GM12878 (cell line): ENCODE results near the gene PRG3. TPM values are rescaled to one million over a fixed set of nuclear protein-coding genes. Genes with fewer than 3 reads are reported as not detected.
A peak's percentile ranks its signal among the peaks of the same experiment; 100 is the strongest.

ENCODE experiments used
- CHD4 ChIP-seq: fragments of 200-600 bp; sonication (generic); IDR thresholded peaks from 2 replicates; pipeline ENCODE4 v1.6.1; 2016; ENCODE audit warnings: mild to moderate bottlenecking
- MTA2 ChIP-seq: fragments of 450-650 bp; IDR thresholded peaks from 2 replicates; pipeline ENCODE4 v1.6.1; 2016; ENCODE audit warnings: low read depth, mild to moderate bottlenecking, moderate library complexity
- NR2F1 ChIP-seq: fragments of 450-650 bp; conservative IDR thresholded peaks from 2 replicates; pipeline ENCODE4 v1.6.1; 2017; ENCODE audit warnings: mild to moderate bottlenecking
- PAX5 ChIP-seq: IDR thresholded peaks from 2 replicates; pipeline ENCODE4 v1.6.1; 2011; ENCODE audit warnings: low read depth, low read length, borderline replicate concordance
- POLR2A ChIP-seq: IDR thresholded peaks from 2 replicates; pipeline ENCODE4 v1.6.1; 2011; ENCODE audit warnings: low read depth, mild to moderate bottlenecking, low read length
- POLR2AphosphoS2 ChIP-seq: IDR thresholded peaks from 2 replicates; pipeline ENCODE4 v1.6.1; 2011; ENCODE audit warnings: low read depth, mild to moderate bottlenecking, low read length, improper control_type of control experiment, moderate library complexity
- SIX5 ChIP-seq: IDR thresholded peaks from 2 replicates; pipeline ENCODE4 v1.6.1; 2011; ENCODE audit warnings: mild to moderate bottlenecking, low read depth, low read length, moderate library complexity; ENCODE audit not compliant: severe bottlenecking
- SMC3 ChIP-seq: IDR thresholded peaks from 2 replicates; pipeline ENCODE4 v1.6.1; 2011; ENCODE audit warnings: low read length, improper control_type of control experiment, borderline replicate concordance
- SPI1 ChIP-seq: IDR thresholded peaks from 2 replicates; pipeline ENCODE4 v1.6.1; 2011; ENCODE audit warnings: low read depth, mild to moderate bottlenecking, low read length, moderate library complexity, borderline replicate concordance; ENCODE audit not compliant: insufficient read depth
- SUPT20H ChIP-seq: IDR thresholded peaks from 2 replicates; pipeline ENCODE4 v1.6.1; 2011; ENCODE audit warnings: low read depth, mild to moderate bottlenecking, low read length, moderate library complexity, borderline replicate concordance; ENCODE audit not compliant: control insufficient read depth
- TAF1 ChIP-seq: IDR thresholded peaks from 2 replicates; pipeline ENCODE4 v1.6.1; 2011; ENCODE audit warnings: mild to moderate bottlenecking, low read depth, low read length, borderline replicate concordance
- TBL1XR1 ChIP-seq: IDR thresholded peaks from 2 replicates; pipeline ENCODE4 v1.6.1; 2012; ENCODE audit warnings: low read depth, low read length, improper control_type of control experiment
- polyA plus RNA-seq, 11 experiments: library from polyadenylated mRNA; depleted of rRNA in 4 of 11; unstranded in 6 of 11; stranded (reverse) in 5 of 11; fragments of >200 nt; fragmentation: Nextera tagmentation in 4 of 11; fragmentation: Illumina TruSeq in 1 of 11; extraction: Ambion mirVana in 4 of 11; extraction: Trizol in 1 of 11; gene quantifications; 1 replicate in 1 of 11; 2 replicates in 10 of 11; pipeline versions ENCODE4 v1.2.1 to v1.2.3, GENCODE V29; 2011 to 2016; ENCODE audit warnings: inconsistent platforms in 2 of 11, missing spikeins in 2 of 11, low read depth in 1 of 11
- total RNA-seq, 4 experiments: library from RNA; depleted of rRNA in 3 of 4; stranded (reverse); fragments of >200 nt in 3 of 4; fragmentation: Illumina TruSeq in 1 of 4; extraction: Trizol in 1 of 4; gene quantifications; 2 replicates each; pipeline versions ENCODE4 v1.2.1 to v1.2.3, GENCODE V29; 2013 to 2021
- TF ChIP-seq, protein P1 (sequence below): IDR thresholded peaks from 2 replicates; pipeline ENCODE4 v1.6.1; 2012; ENCODE audit warnings: mild to moderate bottlenecking, low read depth, low read length
- TF ChIP-seq, protein P2 (sequence below), 3 experiments: IDR thresholded peaks in 2 of 3; conservative IDR thresholded peaks in 1 of 3; 2 replicates each; pipeline ENCODE4 v1.5.1; 2011; ENCODE audit warnings: low read depth in 3 of 3, low read length in 3 of 3, mild to moderate bottlenecking in 3 of 3, control low read depth in 2 of 3, moderate library complexity in 2 of 3, inconsistent platforms in 1 of 3, mixed read lengths in 1 of 3; ENCODE audit not compliant: control insufficient read depth in 2 of 3, insufficient read depth in 1 of 3; ENCODE audit errors: extremely low read depth in 1 of 3
- TF ChIP-seq, protein P3 (sequence below): fragments of 450-650 bp; IDR thresholded peaks from 2 replicates; pipeline ENCODE4 v1.6.1; 2016; ENCODE audit warnings: mild to moderate bottlenecking, moderate library complexity, borderline replicate concordance
- TF ChIP-seq, protein P4 (sequence below): fragments of 450-650 bp; IDR thresholded peaks from 2 replicates; pipeline ENCODE4 v1.6.1; 2017; ENCODE audit warnings: antibody characterized with exemption, mild to moderate bottlenecking, moderate library complexity

The PRG3 gene
- total and polyA plus RNA-seq, 10 of the 15 experiments (the other 5 are each of a cell fraction or from before 2014, with no cell fraction given), result not detected

DNA sequence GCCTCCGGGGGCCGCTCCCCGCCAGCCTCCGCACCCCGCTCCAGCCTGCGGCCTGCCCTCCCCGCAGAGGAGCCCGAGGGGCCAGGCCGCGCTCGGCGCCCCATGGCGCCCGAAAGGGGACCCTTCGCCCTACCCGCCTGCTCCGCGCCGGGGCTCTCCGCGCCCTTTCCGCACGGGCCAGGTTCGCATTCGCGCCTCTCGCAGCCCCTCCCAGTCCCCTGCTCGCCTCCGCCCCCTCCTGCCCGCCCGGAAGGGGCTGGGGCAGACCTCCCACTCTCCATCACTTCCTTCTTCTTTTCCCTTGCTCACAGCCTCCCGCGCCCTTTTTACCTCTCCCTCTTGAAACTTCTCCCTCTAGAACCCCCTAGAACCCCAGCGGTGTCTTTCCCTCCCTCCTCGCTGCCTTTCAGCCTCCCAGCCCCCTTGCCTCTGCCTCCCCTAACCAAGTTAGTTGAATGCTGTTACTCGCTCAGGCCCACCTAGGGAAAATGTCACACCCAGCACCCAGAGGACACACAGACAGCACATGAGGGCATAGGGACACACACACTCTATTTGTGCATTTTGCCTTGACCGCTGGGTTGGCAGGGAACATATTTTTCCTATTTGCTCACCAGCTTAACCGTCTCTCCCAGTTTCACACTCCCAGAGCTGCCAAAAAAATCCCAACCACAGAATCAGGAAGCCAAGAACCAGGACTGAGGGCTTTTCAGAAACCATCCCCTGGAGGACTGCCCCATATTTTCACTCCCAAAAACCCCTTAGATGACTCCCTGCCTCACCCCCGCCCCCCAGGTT, 46.2 kb upstream of the PRG3 start, which contains the start of gene SLC43A3 (continued):
- TF ChIP-seq, protein P1, sequence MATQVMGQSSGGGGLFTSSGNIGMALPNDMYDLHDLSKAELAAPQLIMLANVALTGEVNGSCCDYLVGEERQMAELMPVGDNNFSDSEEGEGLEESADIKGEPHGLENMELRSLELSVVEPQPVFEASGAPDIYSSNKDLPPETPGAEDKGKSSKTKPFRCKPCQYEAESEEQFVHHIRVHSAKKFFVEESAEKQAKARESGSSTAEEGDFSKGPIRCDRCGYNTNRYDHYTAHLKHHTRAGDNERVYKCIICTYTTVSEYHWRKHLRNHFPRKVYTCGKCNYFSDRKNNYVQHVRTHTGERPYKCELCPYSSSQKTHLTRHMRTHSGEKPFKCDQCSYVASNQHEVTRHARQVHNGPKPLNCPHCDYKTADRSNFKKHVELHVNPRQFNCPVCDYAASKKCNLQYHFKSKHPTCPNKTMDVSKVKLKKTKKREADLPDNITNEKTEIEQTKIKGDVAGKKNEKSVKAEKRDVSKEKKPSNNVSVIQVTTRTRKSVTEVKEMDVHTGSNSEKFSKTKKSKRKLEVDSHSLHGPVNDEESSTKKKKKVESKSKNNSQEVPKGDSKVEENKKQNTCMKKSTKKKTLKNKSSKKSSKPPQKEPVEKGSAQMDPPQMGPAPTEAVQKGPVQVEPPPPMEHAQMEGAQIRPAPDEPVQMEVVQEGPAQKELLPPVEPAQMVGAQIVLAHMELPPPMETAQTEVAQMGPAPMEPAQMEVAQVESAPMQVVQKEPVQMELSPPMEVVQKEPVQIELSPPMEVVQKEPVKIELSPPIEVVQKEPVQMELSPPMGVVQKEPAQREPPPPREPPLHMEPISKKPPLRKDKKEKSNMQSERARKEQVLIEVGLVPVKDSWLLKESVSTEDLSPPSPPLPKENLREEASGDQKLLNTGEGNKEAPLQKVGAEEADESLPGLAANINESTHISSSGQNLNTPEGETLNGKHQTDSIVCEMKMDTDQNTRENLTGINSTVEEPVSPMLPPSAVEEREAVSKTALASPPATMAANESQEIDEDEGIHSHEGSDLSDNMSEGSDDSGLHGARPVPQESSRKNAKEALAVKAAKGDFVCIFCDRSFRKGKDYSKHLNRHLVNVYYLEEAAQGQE, result 0 out of 2 replicates have a peak, but pooled peaks have one; percentile 33
- TF ChIP-seq, protein P2, sequence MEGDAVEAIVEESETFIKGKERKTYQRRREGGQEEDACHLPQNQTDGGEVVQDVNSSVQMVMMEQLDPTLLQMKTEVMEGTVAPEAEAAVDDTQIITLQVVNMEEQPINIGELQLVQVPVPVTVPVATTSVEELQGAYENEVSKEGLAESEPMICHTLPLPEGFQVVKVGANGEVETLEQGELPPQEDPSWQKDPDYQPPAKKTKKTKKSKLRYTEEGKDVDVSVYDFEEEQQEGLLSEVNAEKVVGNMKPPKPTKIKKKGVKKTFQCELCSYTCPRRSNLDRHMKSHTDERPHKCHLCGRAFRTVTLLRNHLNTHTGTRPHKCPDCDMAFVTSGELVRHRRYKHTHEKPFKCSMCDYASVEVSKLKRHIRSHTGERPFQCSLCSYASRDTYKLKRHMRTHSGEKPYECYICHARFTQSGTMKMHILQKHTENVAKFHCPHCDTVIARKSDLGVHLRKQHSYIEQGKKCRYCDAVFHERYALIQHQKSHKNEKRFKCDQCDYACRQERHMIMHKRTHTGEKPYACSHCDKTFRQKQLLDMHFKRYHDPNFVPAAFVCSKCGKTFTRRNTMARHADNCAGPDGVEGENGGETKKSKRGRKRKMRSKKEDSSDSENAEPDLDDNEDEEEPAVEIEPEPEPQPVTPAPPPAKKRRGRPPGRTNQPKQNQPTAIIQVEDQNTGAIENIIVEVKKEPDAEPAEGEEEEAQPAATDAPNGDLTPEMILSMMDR (IDR thresholded peaks at IDR 0.05 in 2 of 3, conservative IDR thresholded peaks at IDR 0.05 in 1 of 3; ENCODE audit: control insufficient read depth in 2 of 3, extremely low read depth in 1 of 3, insufficient read depth in 1 of 3, low read depth in 3 of 3, low read length in 3 of 3), result no peak
- TF ChIP-seq CHD4 (no peak), POLR2AphosphoS2 (no peak), POLR2A (peak; percentile 90), SIX5 (no peak), TAF1 (peak; percentile 68; the same call in 1 of the 2 replicates), NR2F1 (peak; percentile 60), PAX5 (no peak), SUPT20H (no peak), MTA2 (peak; percentile 42; the same call in 1 of the 2 replicates), SMC3 (no peak), TBL1XR1 (no peak), SPI1 (peak; percentile 47; the same call in 1 of the 2 replicates)
- TF ChIP-seq, protein P3, sequence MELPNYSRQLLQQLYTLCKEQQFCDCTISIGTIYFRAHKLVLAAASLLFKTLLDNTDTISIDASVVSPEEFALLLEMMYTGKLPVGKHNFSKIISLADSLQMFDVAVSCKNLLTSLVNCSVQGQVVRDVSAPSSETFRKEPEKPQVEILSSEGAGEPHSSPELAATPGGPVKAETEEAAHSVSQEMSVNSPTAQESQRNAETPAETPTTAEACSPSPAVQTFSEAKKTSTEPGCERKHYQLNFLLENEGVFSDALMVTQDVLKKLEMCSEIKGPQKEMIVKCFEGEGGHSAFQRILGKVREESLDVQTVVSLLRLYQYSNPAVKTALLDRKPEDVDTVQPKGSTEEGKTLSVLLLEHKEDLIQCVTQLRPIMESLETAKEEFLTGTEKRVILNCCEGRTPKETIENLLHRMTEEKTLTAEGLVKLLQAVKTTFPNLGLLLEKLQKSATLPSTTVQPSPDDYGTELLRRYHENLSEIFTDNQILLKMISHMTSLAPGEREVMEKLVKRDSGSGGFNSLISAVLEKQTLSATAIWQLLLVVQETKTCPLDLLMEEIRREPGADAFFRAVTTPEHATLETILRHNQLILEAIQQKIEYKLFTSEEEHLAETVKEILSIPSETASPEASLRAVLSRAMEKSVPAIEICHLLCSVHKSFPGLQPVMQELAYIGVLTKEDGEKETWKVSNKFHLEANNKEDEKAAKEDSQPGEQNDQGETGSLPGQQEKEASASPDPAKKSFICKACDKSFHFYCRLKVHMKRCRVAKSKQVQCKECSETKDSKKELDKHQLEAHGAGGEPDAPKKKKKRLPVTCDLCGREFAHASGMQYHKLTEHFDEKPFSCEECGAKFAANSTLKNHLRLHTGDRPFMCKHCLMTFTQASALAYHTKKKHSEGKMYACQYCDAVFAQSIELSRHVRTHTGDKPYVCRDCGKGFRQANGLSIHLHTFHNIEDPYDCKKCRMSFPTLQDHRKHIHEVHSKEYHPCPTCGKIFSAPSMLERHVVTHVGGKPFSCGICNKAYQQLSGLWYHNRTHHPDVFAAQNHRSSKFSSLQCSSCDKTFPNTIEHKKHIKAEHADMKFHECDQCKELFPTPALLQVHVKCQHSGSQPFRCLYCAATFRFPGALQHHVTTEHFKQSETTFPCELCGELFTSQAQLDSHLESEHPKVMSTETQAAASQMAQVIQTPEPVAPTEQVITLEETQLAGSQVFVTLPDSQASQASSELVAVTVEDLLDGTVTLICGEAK, result peak; percentile 64; the same call in 1 of the 2 replicates
- TF ChIP-seq, protein P4, sequence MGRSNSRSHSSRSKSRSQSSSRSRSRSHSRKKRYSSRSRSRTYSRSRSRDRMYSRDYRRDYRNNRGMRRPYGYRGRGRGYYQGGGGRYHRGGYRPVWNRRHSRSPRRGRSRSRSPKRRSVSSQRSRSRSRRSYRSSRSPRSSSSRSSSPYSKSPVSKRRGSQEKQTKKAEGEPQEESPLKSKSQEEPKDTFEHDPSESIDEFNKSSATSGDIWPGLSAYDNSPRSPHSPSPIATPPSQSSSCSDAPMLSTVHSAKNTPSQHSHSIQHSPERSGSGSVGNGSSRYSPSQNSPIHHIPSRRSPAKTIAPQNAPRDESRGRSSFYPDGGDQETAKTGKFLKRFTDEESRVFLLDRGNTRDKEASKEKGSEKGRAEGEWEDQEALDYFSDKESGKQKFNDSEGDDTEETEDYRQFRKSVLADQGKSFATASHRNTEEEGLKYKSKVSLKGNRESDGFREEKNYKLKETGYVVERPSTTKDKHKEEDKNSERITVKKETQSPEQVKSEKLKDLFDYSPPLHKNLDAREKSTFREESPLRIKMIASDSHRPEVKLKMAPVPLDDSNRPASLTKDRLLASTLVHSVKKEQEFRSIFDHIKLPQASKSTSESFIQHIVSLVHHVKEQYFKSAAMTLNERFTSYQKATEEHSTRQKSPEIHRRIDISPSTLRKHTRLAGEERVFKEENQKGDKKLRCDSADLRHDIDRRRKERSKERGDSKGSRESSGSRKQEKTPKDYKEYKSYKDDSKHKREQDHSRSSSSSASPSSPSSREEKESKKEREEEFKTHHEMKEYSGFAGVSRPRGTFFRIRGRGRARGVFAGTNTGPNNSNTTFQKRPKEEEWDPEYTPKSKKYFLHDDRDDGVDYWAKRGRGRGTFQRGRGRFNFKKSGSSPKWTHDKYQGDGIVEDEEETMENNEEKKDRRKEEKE, result no peak
